Measurements from ENCODE around the gene RAP1B. TPM values are rescaled to one million over a fixed set of nuclear protein-coding genes. Genes with fewer than 3 reads are reported as not detected.

The RAP1B gene
- polyA plus RNA-seq (2011; rRNA removed) (191 and 278 TPM in 2 replicates), polyA minus RNA-seq (2011; rRNA and poly(A)+ RNA removed) (54.2 and 96.6 TPM in 2 replicates)

GRCh38 chr12:68610370-68611093 lies at the start of gene RAP1B:
Gene RAP1B, plus strand, starts transcription at chr12:68610899. Its CDS starts 37,826 bp downstream, at chr12:68648725.
- Histone ChIP-seq H3K9me3 (ENCODE audit: control insufficient read depth, insufficient read depth, low read length) (peaks cover 3% of the 10 kb centered on the region; the same call in 1 of the 2 replicates), H3K4me3 (ENCODE audit: low read depth, low read length) (peak within 1 kb of the TSS; percentile 86), H3K27ac (ENCODE audit: low read depth, low read length) (peak within 1 kb of the TSS; percentile 95), H3K27me3 (ENCODE audit: control insufficient read depth, insufficient read depth, low read length) (no peaks in the 10 kb centered on the region)
- POLR2A ChIA-PET = interaction anchor here (0.5 to 1.7 kb wide), 10 partner anchors 9 to 245 kb away, joined by 3 to 9 read pairs (median 4); partner anchors contain the start of gene MDM2
- peak; percentile 73 for DNase-seq (ENCODE audit: low read depth, low spot score)
- CTCF ChIA-PET = interaction anchor here (0.9 to 2.1 kb wide), 5 partner anchors 67 to 387 kb away, joined by 3 to 8 read pairs (median 3); no protein-coding TSS in a partner anchor
- TF ChIP-seq, protein P1, sequence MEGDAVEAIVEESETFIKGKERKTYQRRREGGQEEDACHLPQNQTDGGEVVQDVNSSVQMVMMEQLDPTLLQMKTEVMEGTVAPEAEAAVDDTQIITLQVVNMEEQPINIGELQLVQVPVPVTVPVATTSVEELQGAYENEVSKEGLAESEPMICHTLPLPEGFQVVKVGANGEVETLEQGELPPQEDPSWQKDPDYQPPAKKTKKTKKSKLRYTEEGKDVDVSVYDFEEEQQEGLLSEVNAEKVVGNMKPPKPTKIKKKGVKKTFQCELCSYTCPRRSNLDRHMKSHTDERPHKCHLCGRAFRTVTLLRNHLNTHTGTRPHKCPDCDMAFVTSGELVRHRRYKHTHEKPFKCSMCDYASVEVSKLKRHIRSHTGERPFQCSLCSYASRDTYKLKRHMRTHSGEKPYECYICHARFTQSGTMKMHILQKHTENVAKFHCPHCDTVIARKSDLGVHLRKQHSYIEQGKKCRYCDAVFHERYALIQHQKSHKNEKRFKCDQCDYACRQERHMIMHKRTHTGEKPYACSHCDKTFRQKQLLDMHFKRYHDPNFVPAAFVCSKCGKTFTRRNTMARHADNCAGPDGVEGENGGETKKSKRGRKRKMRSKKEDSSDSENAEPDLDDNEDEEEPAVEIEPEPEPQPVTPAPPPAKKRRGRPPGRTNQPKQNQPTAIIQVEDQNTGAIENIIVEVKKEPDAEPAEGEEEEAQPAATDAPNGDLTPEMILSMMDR (IDR thresholded peaks at IDR 0.05; ENCODE audit: low read depth, low read length) = no peak

DNA sequence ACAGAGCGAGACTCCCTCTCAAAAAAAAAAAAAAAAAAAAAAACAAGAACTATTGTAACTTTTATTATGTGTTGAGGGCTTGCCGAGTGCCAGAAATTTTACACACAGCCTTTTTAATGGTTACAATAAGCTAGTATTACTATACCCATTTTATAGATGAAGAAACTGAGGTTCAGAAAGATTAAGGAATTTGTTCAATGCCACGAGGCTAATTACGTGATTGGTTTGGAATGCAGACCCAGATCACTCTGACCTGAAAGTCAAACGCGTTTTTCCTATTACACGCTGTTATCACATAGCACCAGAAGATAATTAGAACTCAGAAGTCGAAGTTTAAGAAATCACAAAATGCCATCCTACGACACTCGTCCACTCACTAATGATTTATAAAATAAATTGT lies 48.9 kb upstream of the RAP1B start:
- ChIA-PET CTCF (no interaction called here), POLR2A (interaction anchor here (0.7 kb wide), 1 partner anchor 32 kb away, joined by 3 read pairs; no protein-coding TSS in a partner anchor)
- H3K27ac ChIP-seq (ENCODE audit: low read depth, low read length) = no peak overlapping the region
- no peaks in the 10 kb centered on the region for H3K27me3 ChIP-seq (ENCODE audit: control insufficient read depth, insufficient read depth, low read length)
- H3K9me3 ChIP-seq (ENCODE audit: control insufficient read depth, insufficient read depth, low read length) = no peaks in the 10 kb centered on the region
- H3K4me3 ChIP-seq (ENCODE audit: low read depth, low read length) = no peak overlapping the region
- no peak for DNase-seq (ENCODE audit: low read depth, low spot score)
- TF ChIP-seq, protein P1 (IDR thresholded peaks at IDR 0.05; ENCODE audit: low read depth, low read length) = no peak

DNA sequence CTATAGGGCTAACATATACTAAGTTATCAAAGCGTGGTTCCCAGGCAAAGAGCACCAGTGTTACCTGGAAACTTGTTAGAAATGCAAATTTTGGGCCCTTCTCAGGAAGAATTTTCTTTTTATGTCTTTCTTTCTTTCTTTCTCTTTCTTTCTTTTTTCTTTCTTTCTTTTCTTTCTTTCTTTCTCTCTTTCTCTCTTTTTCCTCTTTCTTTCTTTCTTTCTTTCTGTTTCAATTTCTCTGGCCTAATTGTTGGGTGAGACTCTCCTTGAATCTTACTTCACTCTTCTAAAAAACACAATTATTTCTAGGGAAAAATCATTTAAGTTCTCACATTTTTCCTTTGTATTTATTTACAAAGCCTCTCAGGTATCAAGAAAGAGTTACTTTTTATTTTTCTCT lies 46.5 kb upstream of the RAP1B start:
- no peaks in the 10 kb centered on the region for H3K9me3 ChIP-seq (ENCODE audit: control insufficient read depth, insufficient read depth, low read length)
- POLR2A ChIA-PET = no interaction called here
- CTCF ChIA-PET = interaction anchor here (0.7 kb wide), 1 partner anchor 61 kb away, joined by 4 read pairs; no protein-coding TSS in a partner anchor
- H3K27ac ChIP-seq (ENCODE audit: low read depth, low read length) = no peak overlapping the region
- H3K4me3 ChIP-seq (ENCODE audit: low read depth, low read length) = no peak overlapping the region
- TF ChIP-seq, protein P1 (IDR thresholded peaks at IDR 0.05; ENCODE audit: low read depth, low read length) = no peak
- no peaks in the 10 kb centered on the region for H3K27me3 ChIP-seq (ENCODE audit: control insufficient read depth, insufficient read depth, low read length)
- DNase-seq (ENCODE audit: low read depth, low spot score) = no peak

DNA sequence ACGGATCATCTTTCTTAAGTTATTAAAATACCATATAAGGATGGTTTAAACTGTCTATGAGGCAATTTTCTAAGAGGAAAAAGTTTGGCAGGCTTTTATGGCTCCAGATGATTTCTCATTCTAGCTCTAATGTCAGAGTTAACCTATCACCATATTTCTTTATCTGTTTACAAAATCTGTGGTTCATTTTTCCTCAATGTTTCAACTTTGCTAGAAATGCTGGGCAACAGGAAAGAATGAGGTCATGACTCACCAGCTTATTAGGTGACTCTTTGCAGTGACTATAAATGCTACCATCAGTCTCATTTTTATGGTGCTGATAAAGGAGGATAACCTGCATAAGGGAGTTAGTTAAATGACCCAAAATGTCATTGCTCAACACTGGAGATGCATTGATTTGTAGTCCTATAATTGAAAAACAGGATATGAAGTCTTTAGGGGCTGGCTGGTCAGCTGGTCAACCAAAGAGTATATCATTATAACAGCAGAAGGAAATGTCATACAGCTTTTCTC lies 45.3 kb upstream of the RAP1B start:
- ChIA-PET CTCF (interaction anchor here (0.5 to 1.1 kb wide), 2 partner anchors 9 to 51 kb away, joined by 3 to 5 read pairs; no protein-coding TSS in a partner anchor), POLR2A (interaction anchor here (0.8 to 1.4 kb wide), 2 partner anchors 45 to 86 kb away, joined by 3 to 5 read pairs; partner anchors contain the start of gene RAP1B)
- H3K9me3 ChIP-seq (ENCODE audit: control insufficient read depth, insufficient read depth, low read length) = no peaks in the 10 kb centered on the region
- H3K27ac ChIP-seq (ENCODE audit: low read depth, low read length) = no peak overlapping the region
- H3K4me3 ChIP-seq (ENCODE audit: low read depth, low read length) = no peak overlapping the region
- no peak for DNase-seq (ENCODE audit: low read depth, low spot score)
- no peaks in the 10 kb centered on the region for H3K27me3 ChIP-seq (ENCODE audit: control insufficient read depth, insufficient read depth, low read length)
- TF ChIP-seq, protein P1 (IDR thresholded peaks at IDR 0.05; ENCODE audit: low read depth, low read length) = no peak

Data from AG04450 (cell line).